A549 (cell line): ENCODE data around the gene DIP2A. TPM values are rescaled to one million over a fixed set of nuclear protein-coding genes. Genes with fewer than 3 reads are reported as not detected.

Experiments used
- ATAC-seq, 2 experiments: fragments of 200-7000 bp in 1 of 2; fragments of >200 bp in 1 of 2; cut with Nextera tagmentation in 1 of 2; cut with Tn5 transposase in 1 of 2; 3 replicates each; pipeline versions ENCODE4 v1.8.0 to v1.9.1; 2018 to 2020; ENCODE audit warnings: mild to moderate bottlenecking in 1 of 2, moderate library complexity in 1 of 2
- CTCF ChIA-PET: fragments of 300-600 bp; sonication (Branson Sonifier 250); formaldehyde crosslinking; extraction: SDS; loops from one replicate; lab custom pipeline; 2021; ENCODE audit warnings: antibody characterized with exemption, inconsistent platforms; lab: Yijun Ruan, JAX
- POLR2A ChIA-PET: fragments of 350-600 bp; formaldehyde crosslinking; extraction: SDS; loops from one replicate; lab custom pipeline; 2021; ENCODE audit warnings: antibody characterized with exemption, inconsistent platforms; lab: Yijun Ruan, JAX
- DNase-seq, 2 experiments: peaks; one replicate each; pipeline versions ENCODE4 v3.0.0 to v3.0.0-alpha.2; 2011 to 2016; ENCODE audit warnings: low read depth in 1 of 2, low spot score in 1 of 2
- FAIRE-seq: peaks from 2 replicates; lab custom pipeline; 2011; peaks lifted over from hg19 to GRCh38; lab: Jason Lieb, UNC
- H3K27ac ChIP-seq, 2 experiments: fragments of >200 bp; sonication (Bioruptor Twin); formaldehyde crosslinking; 3 replicates each; pipeline ENCODE4 v1.5.1; 2016 to 2017
- H3K4me1 ChIP-seq: fragments of >200 bp; sonication (Bioruptor Twin); formaldehyde crosslinking; 3 replicates; pipeline ENCODE4 v1.6.1; 2016
- H3K4me2 ChIP-seq: fragments of >200 bp; sonication (Bioruptor Twin); formaldehyde crosslinking; 3 replicates; pipeline ENCODE4 v1.6.1; 2016
- H3K4me3 ChIP-seq: fragments of >200 bp; sonication (Bioruptor Twin); formaldehyde crosslinking; 3 replicates; pipeline ENCODE4 v1.5.1; 2016
- H3K9me3 ChIP-seq: fragments of >200 bp; sonication (Bioruptor Twin); formaldehyde crosslinking; 3 replicates; pipeline ENCODE4 v1.6.1; 2016
- CHD4 ChIP-seq: fragments of 200-600 bp; sonication (generic); IDR thresholded peaks from 2 replicates; pipeline ENCODE4 v1.6.1; 2016; ENCODE audit warnings: antibody characterized with exemption, mild to moderate bottlenecking, borderline replicate concordance
- EP300 ChIP-seq, 2 experiments: fragments of >200 bp; sonication (Bioruptor Twin); formaldehyde crosslinking; IDR thresholded peaks; 2 replicates in 1 of 2; 3 replicates in 1 of 2; pipeline ENCODE4 v1.6.1; 2016 to 2017
- FOSB ChIP-seq: fragments of 250-450 bp; sonication (Bioruptor Pico); IDR thresholded peaks from 2 replicates; pipeline ENCODE4 v1.5.0; 2020; ENCODE audit warnings: mild to moderate bottlenecking, moderate library complexity
- FOSL2 ChIP-seq, 2 experiments: fragments of 450-650 bp in 1 of 2; fragments of >200 bp in 1 of 2; sonication (Bioruptor Twin) in 1 of 2; formaldehyde crosslinking; IDR thresholded peaks; 2 replicates each; pipeline versions ENCODE4 v1.5.0 to v1.6.1; 2016 to 2020; ENCODE audit warnings: mild to moderate bottlenecking in 1 of 2, moderate library complexity in 1 of 2
- FOXS1 ChIP-seq: fragments of 250-450 bp; sonication (Bioruptor Pico); IDR thresholded peaks from 2 replicates; pipeline ENCODE4 v1.5.0; 2020; ENCODE audit warnings: mild to moderate bottlenecking, moderate library complexity
- HES2 ChIP-seq: fragments of >200 bp; sonication (Bioruptor Twin); formaldehyde crosslinking; IDR thresholded peaks from 2 replicates; pipeline ENCODE4 v1.6.1; 2016
- HMGXB4 ChIP-seq: fragments of 250-450 bp; sonication (Bioruptor Pico); IDR thresholded peaks from 2 replicates; pipeline ENCODE4 v1.5.0; 2021; ENCODE audit warnings: mild to moderate bottlenecking, moderate library complexity, borderline replicate concordance
- HOXA7 ChIP-seq: fragments of 250-450 bp; sonication (Bioruptor Pico); IDR thresholded peaks from 2 replicates; pipeline ENCODE4 v1.5.0; 2020; ENCODE audit warnings: mild to moderate bottlenecking, moderate library complexity
- HOXB5 ChIP-seq: fragments of 250-450 bp; sonication (Bioruptor Pico); IDR thresholded peaks from 2 replicates; pipeline ENCODE4 v1.5.0; 2020; ENCODE audit warnings: mild to moderate bottlenecking, moderate library complexity
- KDM1A ChIP-seq: fragments of 200-600 bp; sonication (generic); IDR thresholded peaks from 2 replicates; pipeline ENCODE4 v1.6.1; 2016; ENCODE audit warnings: low read depth, mild to moderate bottlenecking
- KDM5A ChIP-seq: fragments of 200-600 bp; sonication (generic); IDR thresholded peaks from 2 replicates; pipeline ENCODE4 v1.6.1; 2016; ENCODE audit warnings: antibody characterized with exemption, mild to moderate bottlenecking
- MAFK ChIP-seq: fragments of 450-650 bp; IDR thresholded peaks from 2 replicates; pipeline ENCODE4 v1.6.1; 2014; ENCODE audit not compliant: partially characterized antibody
- NFE2L2 ChIP-seq: fragments of 150-350 bp; conservative IDR thresholded peaks from 2 replicates; pipeline ENCODE4 v1.6.1; 2014; ENCODE audit warnings: low read length
- NPAS2 ChIP-seq: fragments of 250-450 bp; sonication (Bioruptor Pico); IDR thresholded peaks from 2 replicates; pipeline ENCODE4 v1.8.0; 2022; ENCODE audit warnings: mild to moderate bottlenecking, moderate library complexity, borderline replicate concordance
- NR3C1 ChIP-seq: fragments of >200 bp; sonication (Bioruptor Twin); formaldehyde crosslinking; IDR thresholded peaks from 3 replicates; pipeline ENCODE4 v1.6.1; 2017
- PHF8 ChIP-seq: fragments of 200-600 bp; sonication (generic); IDR thresholded peaks from 2 replicates; pipeline ENCODE4 v1.6.1; 2016; ENCODE audit warnings: low read depth, mild to moderate bottlenecking, antibody characterized with exemption, moderate library complexity, borderline replicate concordance
- POLR2AphosphoS2 ChIP-seq: conservative IDR thresholded peaks from 2 replicates; pipeline ENCODE4 v1.6.1; 2012; ENCODE audit warnings: low read length, improper control_type of control experiment, inconsistent platforms
- RCOR1 ChIP-seq: fragments of 150-350 bp; IDR thresholded peaks from 2 replicates; pipeline ENCODE4 v1.6.1; 2014; ENCODE audit warnings: antibody characterized with exemption, low read length, low read depth
- RFX5 ChIP-seq: fragments of 450-650 bp; IDR thresholded peaks from 2 replicates; pipeline ENCODE4 v1.7.1; 2014; ENCODE audit warnings: antibody characterized with exemption, mild to moderate bottlenecking, moderate library complexity
- RNF2 ChIP-seq: fragments of 200-600 bp; sonication (generic); IDR thresholded peaks from 2 replicates; pipeline ENCODE4 v1.6.1; 2016; ENCODE audit warnings: low read depth, mild to moderate bottlenecking, antibody characterized with exemption, moderate library complexity, borderline replicate concordance
- SMC3 ChIP-seq: fragments of >200 bp; sonication (Bioruptor Twin); formaldehyde crosslinking; IDR thresholded peaks from 3 replicates; pipeline ENCODE4 v1.6.1; 2018; ENCODE audit warnings: inconsistent platforms
- TFCP2L1 ChIP-seq: fragments of 250-450 bp; sonication (Bioruptor Pico); IDR thresholded peaks from 2 replicates; pipeline ENCODE4 v1.5.0; 2021; ENCODE audit warnings: mild to moderate bottlenecking
- ZFP36 ChIP-seq: fragments of 450-650 bp; IDR thresholded peaks from 2 replicates; pipeline ENCODE4 v1.6.1; 2014; ENCODE audit warnings: borderline replicate concordance; ENCODE audit not compliant: partially characterized antibody
- WGBS: methylation state at CpG from one replicate; pipeline ENCODE4 v1.1.6; 2017; ENCODE audit errors: missing lambda C conversion rate; 5-methylcytosine and 5-hydroxymethylcytosine counted together
- polyA plus RNA-seq, 4 experiments: library from polyadenylated mRNA; depleted of rRNA in 3 of 4; stranded (reverse); fragments of >200 nt; fragmentation: RNase III in 1 of 4; extraction: RNeasy Plus Mini Kit Qiagen cat#74134 plus additional on column Dnase treatment in 1 of 4; gene quantifications; 2 replicates in 3 of 4; 3 replicates in 1 of 4; pipeline ENCODE4 v1.2.3, GENCODE V29; 2011 to 2017
- TF ChIP-seq, protein P1 (sequence below): fragments of 150-350 bp; IDR thresholded peaks from 2 replicates; pipeline ENCODE4 v1.6.1; 2014; ENCODE audit warnings: low read depth, mild to moderate bottlenecking, low read length
- TF ChIP-seq, protein P2 (sequence below): fragments of >200 bp; sonication (Bioruptor Twin); formaldehyde crosslinking; IDR thresholded peaks from 3 replicates; pipeline ENCODE4 v1.5.1; 2016
- TF ChIP-seq, protein P3 (sequence below): IDR thresholded peaks from 2 replicates; pipeline ENCODE4 v1.6.1; 2012
- TF ChIP-seq, protein P4 (sequence below): IDR thresholded peaks from 2 replicates; pipeline ENCODE4 v1.6.1; 2012; ENCODE audit warnings: low read depth, borderline replicate concordance

Gene DIP2A
- polyA plus RNA-seq, 2 of the 4 experiments (the other 2 are of a cell fraction) = 13.3 to 18.4 TPM

DNA sequence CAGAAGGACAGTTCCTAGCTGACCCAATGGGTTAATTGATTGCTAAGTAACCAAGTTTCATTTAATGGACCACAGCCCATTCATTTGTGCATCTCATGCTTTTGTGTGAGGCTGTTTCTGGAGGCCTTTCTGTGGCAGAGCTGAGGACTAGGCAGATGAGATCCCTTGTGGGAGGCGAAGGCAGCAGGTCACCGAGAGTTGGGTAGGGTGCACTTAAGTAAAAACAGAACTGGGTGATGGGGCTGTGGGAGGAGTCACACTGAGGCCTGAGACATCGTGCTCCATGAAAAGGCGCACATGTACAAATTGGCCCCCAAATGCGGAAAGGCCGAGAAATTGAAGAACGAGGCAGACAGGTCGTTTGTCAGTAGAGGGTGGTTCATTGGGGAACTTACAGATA is 85.3 kb downstream of the DIP2A start:
- Histone ChIP-seq H3K4me2 (no peak overlapping the region), H3K27ac (no peak overlapping the region), H3K9me3 (no peaks in the 10 kb centered on the region), H3K4me1 (no peaks in the 10 kb centered on the region), H3K4me3 (no peak overlapping the region)
- no peak for TF ChIP-seq HOXA7 (CRISPR knock-in tag)
- TF ChIP-seq EP300 (IDR thresholded peaks at IDR 0.05) = no peak
- no peak for TF ChIP-seq NFE2L2
- no peak for TF ChIP-seq FOSL2 (IDR thresholded peaks at IDR 0.05)
- no peak for TF ChIP-seq FOSL2 (CRISPR knock-in tag; IDR thresholded peaks at IDR 0.05)
- no peak for TF ChIP-seq RFX5
- no peak for TF ChIP-seq CHD4
- TF ChIP-seq NR3C1 = no peak
- no peak for TF ChIP-seq KDM1A
- no peak for TF ChIP-seq HOXB5 (CRISPR knock-in tag)
- no peak for TF ChIP-seq PHF8
- no peak for TF ChIP-seq HMGXB4 (CRISPR knock-in tag)
- no peak for TF ChIP-seq HES2
- TF ChIP-seq RCOR1 = no peak
- TF ChIP-seq FOXS1 (CRISPR knock-in tag) = no peak
- no peak for TF ChIP-seq POLR2AphosphoS2
- TF ChIP-seq, protein P1, sequence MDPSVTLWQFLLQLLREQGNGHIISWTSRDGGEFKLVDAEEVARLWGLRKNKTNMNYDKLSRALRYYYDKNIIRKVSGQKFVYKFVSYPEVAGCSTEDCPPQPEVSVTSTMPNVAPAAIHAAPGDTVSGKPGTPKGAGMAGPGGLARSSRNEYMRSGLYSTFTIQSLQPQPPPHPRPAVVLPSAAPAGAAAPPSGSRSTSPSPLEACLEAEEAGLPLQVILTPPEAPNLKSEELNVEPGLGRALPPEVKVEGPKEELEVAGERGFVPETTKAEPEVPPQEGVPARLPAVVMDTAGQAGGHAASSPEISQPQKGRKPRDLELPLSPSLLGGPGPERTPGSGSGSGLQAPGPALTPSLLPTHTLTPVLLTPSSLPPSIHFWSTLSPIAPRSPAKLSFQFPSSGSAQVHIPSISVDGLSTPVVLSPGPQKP = no peak
- ChIA-PET POLR2A (no interaction called here), CTCF (no interaction called here)
- no peak for DNase-seq
- FAIRE-seq = no peak
- WGBS = 94% methylated on average over 8 of the region's 8 CpGs
- ATAC-seq = no peak

- no peak overlapping the region for H3K4me3 ChIP-seq
- POLR2A ChIA-PET = no interaction called here
- CTCF ChIA-PET = no interaction called here
- no peak for ATAC-seq
- no peak for FAIRE-seq
- no peak for TF ChIP-seq ZFP36
- H3K9me3 ChIP-seq = no peaks in the 10 kb centered on the region
- DNase-seq = no peak
- 94% methylated on average over 5 of the region's 5 CpGs for WGBS
- H3K4me2 ChIP-seq = no peak overlapping the region
- no peaks in the 10 kb centered on the region for H3K4me1 ChIP-seq
- no peak overlapping the region for H3K27ac ChIP-seq
Measured at GRCh38 chr21:46544824-46545223, 86.1 kb downstream of the DIP2A start.

DNA sequence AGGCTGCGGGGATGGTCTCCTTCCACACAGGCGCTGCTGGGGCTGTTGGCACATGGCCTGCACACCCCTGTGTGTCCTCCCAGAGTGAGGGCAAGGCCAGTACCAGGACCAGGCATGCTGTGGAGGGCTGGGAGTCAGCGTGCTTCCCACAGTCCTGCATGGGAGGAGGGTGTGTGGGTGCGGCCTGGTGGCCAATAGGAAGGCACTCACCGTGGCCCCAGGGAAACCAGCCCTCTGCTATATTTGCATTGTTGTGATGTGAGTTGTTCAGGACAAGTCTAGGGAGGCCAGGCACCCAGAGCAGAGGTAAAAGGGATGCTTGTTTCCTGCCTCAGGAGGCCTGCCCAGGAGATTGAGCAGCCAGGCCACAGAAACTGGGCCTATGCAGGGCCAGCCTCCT is 86.7 kb downstream of the DIP2A start:
- ATAC-seq = no peak
- H3K9me3 ChIP-seq = no peaks in the 10 kb centered on the region
- no peak for FAIRE-seq
- 93% methylated on average over 3 of the region's 5 CpGs for WGBS
- H3K4me3 ChIP-seq = no peak overlapping the region
- DNase-seq = no peak
- H3K27ac ChIP-seq = no peak overlapping the region
- CTCF ChIA-PET = no interaction called here
- no peak overlapping the region for H3K4me2 ChIP-seq
- no peaks in the 10 kb centered on the region for H3K4me1 ChIP-seq
- POLR2A ChIA-PET = no interaction called here
- TF ChIP-seq, protein P2, sequence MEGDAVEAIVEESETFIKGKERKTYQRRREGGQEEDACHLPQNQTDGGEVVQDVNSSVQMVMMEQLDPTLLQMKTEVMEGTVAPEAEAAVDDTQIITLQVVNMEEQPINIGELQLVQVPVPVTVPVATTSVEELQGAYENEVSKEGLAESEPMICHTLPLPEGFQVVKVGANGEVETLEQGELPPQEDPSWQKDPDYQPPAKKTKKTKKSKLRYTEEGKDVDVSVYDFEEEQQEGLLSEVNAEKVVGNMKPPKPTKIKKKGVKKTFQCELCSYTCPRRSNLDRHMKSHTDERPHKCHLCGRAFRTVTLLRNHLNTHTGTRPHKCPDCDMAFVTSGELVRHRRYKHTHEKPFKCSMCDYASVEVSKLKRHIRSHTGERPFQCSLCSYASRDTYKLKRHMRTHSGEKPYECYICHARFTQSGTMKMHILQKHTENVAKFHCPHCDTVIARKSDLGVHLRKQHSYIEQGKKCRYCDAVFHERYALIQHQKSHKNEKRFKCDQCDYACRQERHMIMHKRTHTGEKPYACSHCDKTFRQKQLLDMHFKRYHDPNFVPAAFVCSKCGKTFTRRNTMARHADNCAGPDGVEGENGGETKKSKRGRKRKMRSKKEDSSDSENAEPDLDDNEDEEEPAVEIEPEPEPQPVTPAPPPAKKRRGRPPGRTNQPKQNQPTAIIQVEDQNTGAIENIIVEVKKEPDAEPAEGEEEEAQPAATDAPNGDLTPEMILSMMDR = no peak
- no peak for TF ChIP-seq EP300 (IDR thresholded peaks at IDR 0.05)
- no peak for TF ChIP-seq HES2
- TF ChIP-seq KDM5A = no peak
- no peak for TF ChIP-seq FOSB
- TF ChIP-seq MAFK = no peak
- TF ChIP-seq NR3C1 = no peak
- no peak for TF ChIP-seq SMC3
- TF ChIP-seq TFCP2L1 (CRISPR knock-in tag) = no peak
- TF ChIP-seq, protein P3, sequence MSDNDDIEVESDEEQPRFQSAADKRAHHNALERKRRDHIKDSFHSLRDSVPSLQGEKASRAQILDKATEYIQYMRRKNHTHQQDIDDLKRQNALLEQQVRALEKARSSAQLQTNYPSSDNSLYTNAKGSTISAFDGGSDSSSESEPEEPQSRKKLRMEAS = no peak
- TF ChIP-seq NPAS2 (CRISPR knock-in tag) = no peak
- TF ChIP-seq HMGXB4 (CRISPR knock-in tag) = no peak
- TF ChIP-seq, protein P4, sequence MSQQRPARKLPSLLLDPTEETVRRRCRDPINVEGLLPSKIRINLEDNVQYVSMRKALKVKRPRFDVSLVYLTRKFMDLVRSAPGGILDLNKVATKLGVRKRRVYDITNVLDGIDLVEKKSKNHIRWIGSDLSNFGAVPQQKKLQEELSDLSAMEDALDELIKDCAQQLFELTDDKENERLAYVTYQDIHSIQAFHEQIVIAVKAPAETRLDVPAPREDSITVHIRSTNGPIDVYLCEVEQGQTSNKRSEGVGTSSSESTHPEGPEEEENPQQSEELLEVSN = no peak
- TF ChIP-seq RNF2 = no peak
- no peak for TF ChIP-seq KDM1A
